Fibroblast of mammary gland (primary cell): ENCODE results near the gene RNF214.

Experiments
- DNase-seq: peaks from one replicate; pipeline ENCODE4 v3.0.0-alpha.2; 2010; ENCODE audit warnings: low read depth
- H3K4me3 ChIP-seq: 2 replicates; pipeline ENCODE4 v1.5.1; 2011; ENCODE audit warnings: low read depth, mild to moderate bottlenecking, low read length, moderate library complexity; ENCODE audit not compliant: control insufficient read depth
- CTCF ChIP-seq: conservative IDR thresholded peaks from 2 replicates; pipeline ENCODE4 v1.5.1; 2011; ENCODE audit warnings: low read depth, low read length, inconsistent platforms; ENCODE audit not compliant: control insufficient read depth, insufficient read depth

The RNF214 gene

DNA sequence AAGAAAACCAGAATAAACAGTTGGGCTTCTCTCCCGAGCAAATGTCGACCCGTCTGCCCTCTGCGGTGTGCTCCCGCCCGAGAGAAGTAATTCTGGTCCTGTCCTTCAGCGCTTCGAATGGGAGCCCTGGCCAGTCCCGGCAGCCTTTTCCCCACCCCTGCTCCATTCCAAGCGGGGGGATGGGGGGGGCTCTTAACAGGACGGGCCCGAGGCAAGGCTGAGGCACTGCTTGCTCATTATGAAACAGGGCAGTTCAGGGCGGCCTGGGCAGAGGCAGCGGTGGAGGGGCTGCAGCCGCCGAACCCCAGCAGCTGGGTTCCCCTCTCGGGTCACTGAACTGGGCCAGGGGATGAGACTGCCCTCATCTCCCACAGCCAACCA is 67.8 kb downstream of the RNF214 start:
- DNase-seq: peak; percentile 15
- no peak for TF ChIP-seq CTCF
- no peak overlapping the region for H3K4me3 ChIP-seq

DNA sequence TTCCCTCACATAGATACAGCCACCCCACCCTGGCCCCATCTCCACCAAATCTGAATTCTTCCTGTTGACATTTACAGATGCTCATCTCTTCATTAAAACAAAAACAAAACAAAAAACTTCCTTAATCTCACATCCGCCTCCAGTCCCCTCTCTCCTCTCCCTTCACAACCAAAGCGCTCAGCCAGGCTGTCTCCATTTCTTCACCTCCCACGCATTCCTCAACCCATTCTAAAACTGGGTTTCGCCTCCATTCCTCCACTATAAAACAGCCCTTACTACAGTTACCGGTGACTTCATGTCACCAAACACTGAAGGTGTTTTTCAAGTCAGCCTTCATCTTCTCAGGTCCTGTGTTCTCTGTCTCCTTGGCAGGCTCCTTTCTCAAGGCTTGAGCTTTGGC is 68.3 kb downstream of the RNF214 start:
- TF ChIP-seq CTCF: no peak
- no peak overlapping the region for H3K4me3 ChIP-seq
- peak; percentile 16 for DNase-seq

DNA sequence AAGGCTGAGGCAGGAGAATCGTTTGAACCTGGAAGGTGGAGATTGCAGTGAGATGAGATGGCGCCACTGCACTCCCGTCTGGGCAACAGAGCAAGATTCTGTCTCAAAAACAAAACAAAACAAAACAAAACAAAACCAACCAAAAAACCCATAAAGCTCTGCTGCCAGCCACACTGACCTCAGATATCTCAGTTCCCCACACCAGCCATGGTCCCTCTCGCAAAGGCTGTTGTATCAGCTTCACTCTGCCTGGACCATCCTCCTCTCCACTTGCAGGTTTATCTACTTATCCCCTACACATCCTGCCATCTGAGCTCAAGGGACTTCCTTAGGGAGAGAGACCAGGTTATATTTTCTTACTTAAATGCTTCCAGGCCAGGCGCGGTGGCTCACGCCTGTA is 69.8 kb downstream of the RNF214 start:
- H3K4me3 ChIP-seq: no peak overlapping the region
- TF ChIP-seq CTCF: no peak
- no peak for DNase-seq

DNA sequence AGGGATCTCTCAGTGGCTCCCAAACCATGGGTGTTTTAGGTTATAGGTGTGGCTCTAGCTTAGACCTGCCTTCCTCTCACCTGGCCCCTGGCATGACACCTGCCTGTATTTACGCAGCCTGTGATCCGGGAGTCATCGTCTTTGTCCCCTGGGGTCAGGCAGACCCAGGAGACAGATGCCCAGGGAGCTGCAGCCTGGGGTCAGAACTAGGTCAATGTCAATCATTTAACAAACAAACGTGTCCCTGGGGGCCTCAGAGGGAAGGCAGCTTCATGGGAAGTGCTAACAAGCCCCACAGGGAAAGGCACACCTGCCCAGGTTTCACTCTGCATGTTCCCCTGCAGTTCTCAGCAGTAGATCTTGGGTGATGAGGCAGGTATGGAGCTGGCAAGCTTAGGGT is 70.6 kb downstream of the RNF214 start:
- no peak for TF ChIP-seq CTCF
- no peak for DNase-seq
- no peak overlapping the region for H3K4me3 ChIP-seq

DNA sequence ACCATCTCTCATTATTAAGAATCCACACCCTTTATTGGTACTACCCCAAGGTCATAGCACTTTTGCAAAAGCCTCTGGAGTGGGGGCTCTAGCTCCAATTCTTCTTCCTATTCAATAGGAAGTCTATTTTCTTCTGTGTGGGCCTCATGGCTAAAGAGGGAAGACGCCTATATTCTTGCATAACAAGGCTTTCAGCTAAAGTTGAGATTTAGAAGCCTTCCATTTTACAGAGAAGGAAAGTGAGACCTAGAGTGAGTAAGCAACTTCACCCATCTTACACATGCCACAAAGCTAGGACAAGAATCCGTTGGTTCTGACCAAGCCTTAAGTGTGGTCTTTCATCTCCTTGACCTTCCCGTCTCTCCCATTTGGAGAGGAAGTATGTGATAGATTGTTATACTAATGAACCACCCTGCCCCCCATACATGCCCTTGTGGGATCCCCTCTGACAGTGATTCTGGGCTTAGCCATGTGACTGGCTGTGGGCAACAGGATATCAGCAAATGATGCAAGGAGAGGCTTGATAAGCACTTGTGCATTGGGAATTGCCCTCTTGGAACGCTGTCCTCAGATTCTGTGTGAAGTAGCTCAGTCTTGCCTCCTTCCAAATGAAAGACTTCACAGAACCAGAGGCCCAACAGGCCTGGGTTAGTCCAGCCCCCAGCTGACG is 71.3 kb downstream of the RNF214 start:
- DNase-seq: no peak
- H3K4me3 ChIP-seq: no peak overlapping the region
- no peak for TF ChIP-seq CTCF

DNA sequence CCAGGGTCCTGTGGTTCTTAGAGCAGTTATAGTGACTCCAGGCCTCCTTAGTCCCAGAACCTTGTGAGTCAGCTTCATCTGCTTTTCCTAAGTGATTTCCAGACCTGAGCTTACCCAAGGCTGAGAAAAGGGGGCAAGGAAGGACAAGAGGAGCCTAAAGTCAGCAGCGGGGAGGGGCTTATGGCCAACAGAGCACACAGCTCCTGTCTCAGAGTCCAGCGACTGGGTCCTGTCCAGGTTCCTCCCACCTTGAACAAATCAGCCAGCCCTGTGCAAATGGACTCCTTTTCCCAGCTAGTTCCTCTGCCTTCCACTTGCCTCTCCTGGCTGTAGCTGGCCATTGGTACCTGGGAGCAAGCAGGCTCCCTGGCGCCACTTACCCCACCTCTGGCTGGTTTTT is 72.7 kb downstream of the RNF214 start:
- no peak for DNase-seq
- no peak overlapping the region for H3K4me3 ChIP-seq
- TF ChIP-seq CTCF: no peak

DNA sequence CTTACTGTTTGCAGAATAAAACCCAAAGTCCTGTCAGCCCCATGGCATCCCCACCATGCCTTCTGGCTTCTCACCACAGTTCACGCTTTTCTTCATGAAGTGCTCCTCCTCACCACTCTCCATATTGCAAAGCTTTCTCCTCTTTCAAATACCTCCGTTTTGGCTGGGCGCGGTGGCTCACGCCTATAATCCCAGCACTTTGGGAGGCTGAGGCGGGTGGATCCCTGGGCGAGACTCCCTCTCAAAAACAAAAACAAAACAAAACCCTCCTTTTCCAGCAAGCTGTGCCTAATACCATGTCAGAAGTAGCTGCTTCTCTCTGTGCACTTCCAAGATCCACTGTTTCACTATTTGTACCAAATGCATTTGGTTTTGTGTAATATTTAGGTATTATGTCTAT is 76.8 kb downstream of the RNF214 start:
- H3K4me3 ChIP-seq: no peak overlapping the region
- DNase-seq: no peak
- no peak for TF ChIP-seq CTCF
